H1 (cell line): Measurements from ENCODE around the gene RALGAPB. TPM values are rescaled to one million over a fixed set of nuclear protein-coding genes. Genes with fewer than 3 reads are reported as not detected.

Experiments used
- NRF1 ChIP-seq: IDR thresholded peaks from 2 replicates; pipeline ENCODE4 v1.6.1; 2011; ENCODE audit warnings: mild to moderate bottlenecking, low read depth, low read length, improper control_type of control experiment
- POU5F1 ChIP-seq: IDR thresholded peaks from 2 replicates; pipeline ENCODE4 v1.6.1; 2011; ENCODE audit warnings: low read depth, mild to moderate bottlenecking, low read length, moderate library complexity
- SP1 ChIP-seq: IDR thresholded peaks from 2 replicates; pipeline ENCODE4 v1.6.1; 2011; ENCODE audit warnings: low read depth, low read length
- polyA plus RNA-seq, 7 experiments: library from polyadenylated mRNA; depleted of rRNA in 3 of 7; stranded (reverse) in 5 of 7; unstranded in 2 of 7; fragments of >200 nt in 5 of 7; fragments of 200-250 nt in 2 of 7; gene quantifications; 1 replicate in 5 of 7; 2 replicates in 1 of 7; 4 replicates in 1 of 7; pipeline versions ENCODE4 v1.2.1 to v1.2.3, GENCODE V29; 2011 to 2013; ENCODE audit warnings: missing spikeins in 2 of 7, mixed read lengths in 2 of 7
- total RNA-seq: library from RNA; stranded (reverse); fragmentation: NEBNext Ultra II Directional; extraction: Animal tissue kit (Norgen Biotek cat#: 25700); gene quantifications from 2 replicates; pipeline ENCODE4 v1.2.1, GENCODE V29; 2021

Gene RALGAPB
- total and polyA plus RNA-seq, 2 of the 8 experiments (the other 6 are each of a cell fraction or from before 2014, with no cell fraction given), result 10.6 to 35.1 TPM

DNA sequence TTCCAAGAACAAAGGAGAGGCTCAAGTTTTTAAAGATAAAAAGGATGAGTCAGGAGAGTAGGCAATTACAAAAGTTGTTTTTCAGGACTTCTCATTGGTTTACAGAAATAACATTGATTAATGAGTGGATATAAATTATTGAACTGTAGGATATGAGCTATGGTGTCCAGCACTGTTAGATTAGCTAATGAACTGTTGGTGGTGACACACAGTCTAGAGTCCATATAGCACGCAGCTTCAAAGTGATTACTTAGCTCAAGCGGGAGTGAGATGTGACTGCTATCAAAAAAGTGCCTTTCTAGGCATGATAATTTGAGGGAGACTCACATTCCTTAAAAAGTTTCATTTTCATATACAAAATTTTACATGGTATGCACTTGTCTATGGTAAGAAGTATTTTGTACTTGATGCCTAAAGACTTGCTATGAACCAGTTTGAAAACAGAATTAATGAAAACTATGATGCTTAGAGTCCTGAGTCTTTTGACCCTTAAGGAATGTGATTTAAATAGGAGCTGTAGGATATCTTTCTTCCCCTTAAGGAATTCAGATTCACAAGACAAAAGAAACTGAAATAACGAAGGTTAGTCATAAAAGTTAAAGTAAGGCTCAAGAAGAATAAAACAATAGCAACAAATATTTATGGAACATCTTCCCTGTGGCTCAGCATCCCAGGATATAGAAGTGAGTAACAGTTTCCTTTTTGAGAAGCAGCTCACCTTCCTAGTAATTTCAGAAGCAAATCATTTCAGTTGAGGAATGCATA, 86.1 kb downstream of the RALGAPB start (continued):
- no peak for TF ChIP-seq NRF1
- TF ChIP-seq SP1, result no peak
- no peak for TF ChIP-seq POU5F1
